ENCODE data around the gene DOCK1.

The DOCK1 gene

DNA sequence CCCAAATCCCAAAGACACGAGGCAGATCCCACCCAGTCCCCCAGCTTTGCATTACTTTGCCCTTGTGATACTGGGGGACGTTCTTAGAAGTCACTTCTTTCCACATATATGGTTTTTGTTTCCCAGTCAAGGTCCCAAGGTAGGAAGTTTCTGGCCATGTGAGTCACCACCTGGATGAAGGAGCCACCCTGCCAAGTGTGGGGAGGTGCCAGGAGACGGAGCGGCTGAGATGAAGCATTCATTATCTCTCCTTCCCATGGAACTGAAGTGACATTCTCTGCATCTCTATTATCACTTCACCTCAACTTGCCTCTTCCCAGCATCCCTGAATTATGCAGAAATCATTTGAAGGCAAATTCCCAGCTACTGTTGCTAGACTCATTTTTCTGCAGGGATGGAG, 427.4 kb downstream of the DOCK1 start:
- DNase-seq = no peak

GRCh38 chr10:127337801-127338200, 432.6 kb downstream of the DOCK1 start:
- no peak for DNase-seq

GRCh38 chr10:127338399-127339110, 433.3 kb downstream of the DOCK1 start:
- DNase-seq = no peak

DNA sequence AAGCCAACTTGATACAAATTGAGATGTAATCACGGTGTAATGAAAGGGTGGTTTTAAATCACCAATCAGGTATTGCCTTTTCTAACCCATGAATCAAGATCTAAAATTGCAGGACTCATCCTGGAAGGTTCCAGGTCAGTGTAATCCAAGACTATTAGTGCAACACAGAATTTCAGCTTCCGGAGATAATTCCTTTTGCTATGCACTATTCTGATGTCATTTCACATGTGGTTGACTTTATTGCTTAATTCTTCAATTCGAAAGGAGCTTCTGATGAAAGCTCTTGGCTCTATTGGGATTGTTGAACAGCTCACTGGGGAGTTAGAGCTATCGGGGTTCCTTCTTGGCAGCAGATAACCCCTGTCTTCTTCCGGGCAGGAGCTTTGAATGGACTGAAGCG, 438.6 kb downstream of the DOCK1 start:
- DNase-seq = no peak

DNA sequence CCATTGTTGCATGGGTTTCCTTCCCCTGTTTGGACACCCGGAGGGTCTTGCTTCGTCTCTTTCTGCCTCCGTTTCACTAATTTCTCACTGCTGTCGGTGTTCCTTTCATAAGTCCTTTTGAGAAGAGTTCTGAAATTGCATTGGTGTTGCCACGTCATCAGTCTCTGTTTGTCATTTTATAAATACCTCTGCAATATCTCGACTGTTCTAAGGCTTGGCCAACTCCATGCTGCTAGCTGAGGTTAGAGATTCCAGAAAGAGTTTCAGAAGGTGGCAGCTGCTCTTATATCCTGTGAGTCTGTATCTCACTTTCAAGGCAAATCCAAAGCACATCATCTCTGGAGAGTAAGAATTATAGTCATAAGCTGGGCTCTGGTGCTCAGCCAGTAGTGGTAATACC, 439.1 kb downstream of the DOCK1 start:
- DNase-seq = no peak

DNA sequence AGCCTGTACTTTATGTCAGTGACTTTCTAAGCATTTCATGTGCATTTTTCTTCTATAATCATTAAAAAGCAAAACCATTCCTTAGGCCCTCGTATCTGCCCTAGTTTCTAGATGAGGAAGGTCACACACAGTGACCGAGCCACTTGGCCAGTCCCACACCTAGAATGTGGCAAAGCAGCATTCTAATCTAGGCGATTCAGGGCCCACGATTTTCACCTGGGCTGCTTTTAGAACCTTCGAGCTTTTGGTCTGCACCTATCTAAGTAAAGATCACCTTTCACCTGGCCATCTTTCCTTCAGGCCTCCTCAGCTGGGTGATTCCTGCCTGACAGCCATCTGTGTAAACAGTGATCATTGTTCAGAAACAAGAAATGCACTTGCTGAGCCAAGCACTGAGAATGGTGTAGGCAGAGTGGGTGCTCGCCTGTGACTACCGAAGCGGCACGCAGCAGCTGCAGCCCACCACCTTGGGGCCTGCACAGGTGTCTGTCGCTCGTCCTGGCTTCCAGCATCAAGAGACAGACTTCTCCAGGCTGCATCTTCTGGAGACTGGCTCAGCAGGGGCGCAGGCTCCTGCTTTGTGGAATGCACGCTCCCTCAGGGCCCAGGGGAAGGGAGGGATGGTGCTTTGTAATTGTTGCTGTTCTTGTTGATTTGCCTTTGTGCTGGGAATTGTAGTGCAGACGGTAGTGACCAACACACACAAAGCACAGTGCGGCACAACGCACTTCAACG, 440.2 kb downstream of the DOCK1 start:
- DNase-seq = no peak

DNA sequence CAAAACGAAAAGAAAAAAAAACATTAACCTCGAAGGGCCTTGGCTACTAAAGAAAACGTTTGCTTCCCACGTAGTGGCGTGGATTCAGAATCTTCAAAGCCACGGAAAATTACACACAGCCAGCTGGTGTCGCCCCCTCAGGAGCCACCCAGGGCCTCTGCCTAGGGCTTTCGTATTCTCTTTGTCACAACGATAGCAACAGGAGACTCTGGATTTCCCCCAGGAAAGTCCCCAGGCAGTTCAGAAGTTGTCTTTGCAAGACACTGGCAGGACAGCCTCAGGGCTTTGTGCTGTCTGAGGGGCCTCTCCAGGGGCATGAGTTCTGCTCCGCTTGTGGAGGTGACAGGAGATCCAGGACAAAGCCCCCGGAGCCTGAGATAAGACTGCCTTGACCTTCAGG, 441.4 kb downstream of the DOCK1 start:
- DNase-seq = no peak

- DNase-seq = no peak
Measured at GRCh38 chr10:127347202-127347959, 442.2 kb downstream of the DOCK1 start.

- DNase-seq = no peak
Measured at GRCh38 chr10:127349737-127350136, 444.5 kb downstream of the DOCK1 start.

GRCh38 chr10:127351542-127351941, 446.3 kb downstream of the DOCK1 start:
- DNase-seq = no peak

DNA sequence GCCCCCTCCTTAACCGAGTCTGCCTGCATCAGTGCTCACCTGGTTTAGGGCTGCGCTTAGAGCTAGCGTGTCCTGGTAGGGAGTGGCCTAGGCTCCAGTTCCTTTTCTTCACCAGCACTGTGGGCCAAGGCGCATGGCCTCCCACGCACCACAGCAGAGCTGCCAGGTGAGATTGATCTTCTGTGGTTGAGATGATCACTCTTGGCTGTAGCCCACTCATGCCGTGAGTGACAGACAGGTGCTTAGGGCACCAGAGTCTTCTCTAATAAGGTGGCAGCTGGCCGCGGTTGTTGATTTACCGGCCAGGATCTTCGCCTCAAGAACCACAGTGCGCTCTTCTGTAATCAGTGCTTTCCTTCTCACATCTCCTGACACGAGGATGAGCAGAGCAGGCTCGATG, 448.3 kb downstream of the DOCK1 start:
- no peak for DNase-seq

DNA sequence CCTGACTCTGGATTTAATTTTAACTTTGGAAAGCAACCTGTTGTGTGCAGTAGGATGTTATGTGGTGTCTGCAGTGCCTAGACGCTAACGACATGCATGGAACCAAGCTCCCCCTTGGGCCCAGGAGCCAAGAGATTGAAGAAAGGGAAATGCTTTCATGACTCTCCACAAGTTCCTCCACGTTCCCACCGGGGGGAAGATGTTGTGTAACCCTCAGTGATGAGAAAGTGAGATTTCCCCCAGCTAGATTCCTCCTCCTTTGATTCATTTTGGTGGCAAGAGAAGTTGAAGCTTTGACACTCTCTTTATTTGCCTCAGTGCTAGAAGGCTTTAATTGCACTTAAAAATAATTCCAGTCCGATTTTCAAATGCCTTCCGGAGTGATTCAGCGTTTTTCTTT, 449.0 kb downstream of the DOCK1 start:
- no peak for DNase-seq

DNA sequence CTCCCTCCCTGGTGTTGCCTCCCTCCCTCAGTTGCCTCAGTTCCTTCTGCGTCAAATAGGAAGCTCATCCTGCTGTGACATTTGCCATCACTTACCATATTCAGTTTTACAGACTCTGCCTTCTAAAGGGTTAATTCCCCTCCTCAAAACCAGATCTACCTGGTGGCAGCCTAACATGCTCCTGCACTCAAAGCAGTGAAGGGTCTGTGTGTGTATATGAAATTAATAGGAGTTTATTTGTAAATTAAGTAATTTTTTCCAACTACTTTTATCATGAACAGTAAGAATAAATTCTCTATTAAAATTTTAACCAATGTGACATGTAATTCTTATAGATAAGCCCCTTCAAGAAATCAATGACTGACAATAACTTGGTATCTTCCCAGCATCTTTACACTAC, 449.8 kb downstream of the DOCK1 start:
- DNase-seq = no peak

- DNase-seq = no peak
Measured at GRCh38 chr10:127356360-127356759, 451.1 kb downstream of the DOCK1 start.

DNA sequence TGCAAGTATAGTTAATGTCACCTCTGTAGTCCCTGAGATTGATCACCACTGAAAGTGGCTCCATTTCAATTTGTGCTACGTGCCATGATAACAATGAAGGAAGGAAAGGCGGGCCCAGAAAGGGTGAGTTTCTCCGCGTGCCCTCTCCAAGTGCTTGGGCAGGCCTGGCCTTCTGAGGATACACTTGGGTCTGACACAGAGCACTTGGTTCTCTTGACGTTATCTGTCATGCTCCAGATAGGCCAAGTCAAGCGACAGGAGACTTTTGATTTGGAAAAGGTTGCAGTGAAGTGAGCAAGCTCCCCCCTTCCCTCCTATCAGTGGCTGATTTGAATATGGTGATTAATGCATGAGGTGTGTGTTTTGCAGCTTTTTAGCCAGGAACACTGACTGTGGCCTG, 452.0 kb downstream of the DOCK1 start:
- no peak for DNase-seq

- DNase-seq = no peak
Measured at GRCh38 chr10:127358337-127358736, 453.1 kb downstream of the DOCK1 start.

DNA sequence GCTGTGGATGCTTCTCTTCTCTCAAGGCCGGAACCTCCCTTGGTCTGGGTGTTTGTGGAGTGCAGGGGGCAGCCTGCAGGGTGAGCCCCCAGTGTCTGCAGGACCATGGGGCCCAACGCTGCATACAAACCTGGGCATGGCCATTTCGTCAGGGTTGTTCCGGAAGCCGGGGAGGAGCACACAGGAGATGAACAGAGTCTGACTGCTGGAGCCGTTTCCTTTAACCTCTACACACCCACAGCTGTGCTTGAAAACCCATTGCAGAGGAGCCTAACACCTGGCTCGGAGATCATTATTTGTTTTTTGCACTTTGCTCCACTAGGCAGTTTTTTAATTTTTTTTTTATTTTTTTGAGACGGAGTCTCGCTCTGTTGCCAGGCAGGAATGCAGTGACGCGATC, 458.8 kb downstream of the DOCK1 start:
- DNase-seq = no peak

DNA sequence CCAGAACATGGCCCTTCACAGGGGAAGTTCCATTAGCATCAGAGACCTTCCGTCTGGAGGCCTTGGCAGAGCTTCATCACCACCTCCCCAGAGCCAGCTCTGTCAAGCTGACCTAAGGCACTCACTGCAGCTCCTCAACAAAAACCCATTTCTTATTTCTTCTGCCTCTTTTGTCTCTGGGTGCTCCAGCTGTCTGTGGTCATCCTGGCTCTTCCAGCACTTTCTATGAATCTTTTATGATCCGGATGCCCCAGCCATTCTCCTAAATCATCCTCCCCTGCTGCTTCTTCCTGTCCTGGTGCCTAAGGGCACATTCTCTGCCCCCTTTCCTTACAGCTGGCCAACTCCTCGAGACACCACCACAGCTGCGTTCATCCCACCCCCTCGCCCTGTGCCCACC, 462.9 kb downstream of the DOCK1 start:
- no peak for DNase-seq

GRCh38 chr10:127368929-127369328, 463.7 kb downstream of the DOCK1 start:
- no peak for DNase-seq

- DNase-seq = no peak
Measured at GRCh38 chr10:127370601-127371000, 465.4 kb downstream of the DOCK1 start.

GRCh38 chr10:127372361-127372760, 467.1 kb downstream of the DOCK1 start:
- DNase-seq = no peak

- DNase-seq = no peak
Measured at GRCh38 chr10:127374074-127374680, 468.9 kb downstream of the DOCK1 start.

DNA sequence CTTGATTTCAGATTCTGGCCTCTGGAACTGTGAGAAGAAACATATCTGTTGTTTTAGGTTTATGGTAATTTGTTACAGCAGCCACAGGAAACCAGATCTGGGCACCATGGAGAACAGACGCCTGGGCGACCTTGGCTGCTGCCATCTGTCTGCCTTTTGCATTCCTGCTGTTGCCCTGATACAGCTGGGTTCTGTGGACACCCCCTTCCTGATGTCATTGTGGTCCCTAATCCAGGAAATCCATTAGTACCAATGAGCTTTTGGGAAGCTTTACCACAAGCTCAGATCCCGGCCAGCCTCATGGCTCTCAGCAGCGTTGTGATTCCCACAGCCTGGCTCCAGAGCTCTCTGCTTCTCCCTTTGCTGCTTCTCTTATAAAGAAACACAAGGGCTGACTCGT, 469.7 kb downstream of the DOCK1 start:
- no peak for DNase-seq

- DNase-seq = no peak
Measured at GRCh38 chr10:127375461-127375860, 470.2 kb downstream of the DOCK1 start.
